Measurements from ENCODE around the gene BSPRY. TPM values are rescaled to one million over a fixed set of nuclear protein-coding genes. Genes with fewer than 3 reads are reported as not detected.

BSPRY gene
- polyA plus RNA-seq, 1 donor, result 9.5 TPM

DNA sequence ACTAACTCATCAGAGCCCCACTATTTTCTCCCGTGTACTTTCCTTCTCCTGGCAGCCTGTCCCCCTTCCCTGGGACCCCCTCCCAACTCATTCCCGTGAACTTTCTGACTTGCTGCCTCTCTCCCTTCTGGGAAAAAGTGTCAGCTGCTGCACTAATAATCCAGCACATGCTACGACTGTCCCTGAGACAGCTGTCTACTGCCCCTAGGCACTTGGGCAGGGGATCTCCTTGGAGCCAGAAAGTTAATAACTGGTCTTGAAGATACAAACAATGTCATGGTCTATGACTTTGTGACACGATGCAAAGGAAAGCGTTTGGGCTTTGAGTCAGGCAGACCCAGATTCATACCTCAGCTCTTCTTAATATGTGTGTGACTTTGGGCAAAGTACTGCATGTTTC lies 36.1 kb upstream of the BSPRY start:
- Histone ChIP-seq H3K4me1 (ENCODE audit: control insufficient read depth, insufficient read depth, low read length) (no peaks in the 10 kb centered on the region), H3K36me3 (ENCODE audit: control insufficient read depth, insufficient read depth, low read length) (peaks cover 10% of the 10 kb centered on the region), H3K4me3 (ENCODE audit: low read length) (no peak overlapping the region), H3K27ac (ENCODE audit: low read length) (no peak overlapping the region), H3K9me3 (ENCODE audit: control insufficient read depth, low read depth, low read length) (no peaks in the 10 kb centered on the region), H3K27me3 (ENCODE audit: control insufficient read depth, insufficient read depth, low read length) (no peaks in the 10 kb centered on the region)
- no peak for DNase-seq
- 92% methylated on average over 2 of the region's 5 CpGs for WGBS (ENCODE audit: insufficient coverage, low lambda C conversion rate)

DNA sequence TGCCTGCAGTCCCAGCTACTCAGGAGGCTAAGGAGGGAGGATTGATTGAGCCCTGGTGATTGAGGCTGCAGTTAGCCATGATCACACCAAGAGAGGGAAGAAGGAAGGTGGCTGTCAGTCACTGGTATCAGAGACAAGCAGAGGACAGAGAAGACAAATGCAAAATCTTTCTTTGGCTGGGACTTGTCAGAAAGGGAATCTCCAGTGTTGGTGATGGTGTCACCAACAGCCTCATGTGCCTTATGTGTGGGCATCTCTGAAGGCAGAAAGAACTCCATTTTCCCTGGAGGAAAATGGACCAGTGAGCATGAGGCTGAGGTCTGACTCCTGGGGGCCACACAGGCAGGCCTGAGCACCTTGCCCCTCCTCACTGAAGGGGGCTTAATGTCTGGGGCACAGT lies 34.1 kb upstream of the BSPRY start:
- peaks cover 20% of the 10 kb centered on the region for H3K36me3 ChIP-seq (ENCODE audit: control insufficient read depth, insufficient read depth, low read length)
- DNase-seq, result no peak
- H3K4me3 ChIP-seq (ENCODE audit: low read length), result no peak overlapping the region
- H3K9me3 ChIP-seq (ENCODE audit: control insufficient read depth, low read depth, low read length), result no peaks in the 10 kb centered on the region
- H3K27me3 ChIP-seq (ENCODE audit: control insufficient read depth, insufficient read depth, low read length), result no peaks in the 10 kb centered on the region
- H3K4me1 ChIP-seq (ENCODE audit: control insufficient read depth, insufficient read depth, low read length), result no peaks in the 10 kb centered on the region
- H3K27ac ChIP-seq (ENCODE audit: low read length), result no peak overlapping the region

DNA sequence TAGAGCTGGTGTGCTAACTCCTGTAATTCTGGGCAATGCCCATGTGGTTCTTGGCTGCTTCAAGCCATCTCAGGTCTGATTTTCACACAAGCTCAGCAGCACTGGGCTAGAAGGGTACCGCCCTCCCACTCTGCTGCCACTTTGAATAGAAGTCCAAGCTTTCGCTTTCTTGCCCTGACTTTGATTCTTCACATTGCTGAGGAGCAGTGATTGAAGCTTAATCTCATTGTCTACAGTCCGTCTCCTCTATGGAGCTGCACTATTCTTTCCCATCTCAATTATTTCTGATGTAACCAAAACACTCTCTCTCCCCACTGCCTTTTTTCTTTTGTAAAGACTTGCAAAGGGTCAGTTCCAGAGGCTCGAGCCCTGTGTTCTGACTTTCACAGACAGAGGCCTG lies 33.3 kb upstream of the BSPRY start:
- no peaks in the 10 kb centered on the region for H3K27me3 ChIP-seq (ENCODE audit: control insufficient read depth, insufficient read depth, low read length)
- no peak for DNase-seq
- no peak overlapping the region for H3K4me3 ChIP-seq (ENCODE audit: low read length)
- WGBS (ENCODE audit: insufficient coverage, low lambda C conversion rate), result 100% methylated on average over 2 of the region's 4 CpGs
- peaks cover 22% of the 10 kb centered on the region for H3K36me3 ChIP-seq (ENCODE audit: control insufficient read depth, insufficient read depth, low read length)
- H3K4me1 ChIP-seq (ENCODE audit: control insufficient read depth, insufficient read depth, low read length), result no peaks in the 10 kb centered on the region
- no peak overlapping the region for H3K27ac ChIP-seq (ENCODE audit: low read length)
- no peaks in the 10 kb centered on the region for H3K9me3 ChIP-seq (ENCODE audit: control insufficient read depth, low read depth, low read length)

DNA sequence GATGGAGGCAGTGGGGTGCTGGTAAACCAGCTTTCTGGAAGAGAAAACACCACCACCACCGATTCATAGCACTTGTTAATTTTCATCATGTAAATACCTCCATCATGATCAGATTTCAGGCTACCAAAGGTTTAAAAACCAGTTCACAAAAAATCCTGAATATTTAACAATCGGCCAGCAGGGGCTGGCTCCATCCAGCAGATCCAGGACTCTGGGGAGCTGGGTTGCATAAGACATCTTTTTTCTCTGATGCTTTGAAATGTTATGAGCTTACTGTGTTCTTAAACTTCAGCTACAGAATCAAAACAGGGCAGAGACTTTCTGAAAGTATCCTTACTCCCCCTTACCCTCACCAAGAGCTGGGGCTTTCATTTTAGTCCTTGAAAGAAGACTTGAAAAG lies 31.6 kb upstream of the BSPRY start:
- DNase-seq, result no peak
- Histone ChIP-seq H3K27me3 (ENCODE audit: control insufficient read depth, insufficient read depth, low read length) (no peaks in the 10 kb centered on the region), H3K4me3 (ENCODE audit: low read length) (no peak overlapping the region), H3K4me1 (ENCODE audit: control insufficient read depth, insufficient read depth, low read length) (no peaks in the 10 kb centered on the region), H3K36me3 (ENCODE audit: control insufficient read depth, insufficient read depth, low read length) (peaks cover 28% of the 10 kb centered on the region), H3K9me3 (ENCODE audit: control insufficient read depth, low read depth, low read length) (no peaks in the 10 kb centered on the region), H3K27ac (ENCODE audit: low read length) (no peak overlapping the region)
- no CpG with 5 or more reads among the region's 2 CpGs for WGBS (ENCODE audit: insufficient coverage, low lambda C conversion rate)

DNA sequence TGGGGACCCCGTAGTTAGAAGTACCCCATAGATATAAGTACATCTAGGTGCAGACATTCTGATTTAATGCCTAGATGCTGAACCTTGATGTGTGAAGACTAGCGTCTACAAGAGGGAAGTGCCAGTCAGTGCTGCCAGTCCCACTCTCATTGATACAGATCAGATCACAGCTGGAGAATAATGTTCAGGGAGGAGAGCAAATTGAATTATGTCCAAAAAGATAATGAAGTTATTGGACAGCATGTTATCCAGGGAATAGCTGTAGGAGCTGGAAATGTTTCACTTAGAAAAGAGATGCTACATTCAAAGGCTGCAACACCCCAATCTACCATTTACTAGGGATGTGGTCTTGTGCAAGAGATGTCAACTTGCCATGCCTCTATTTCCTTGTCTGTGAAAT lies 30.3 kb upstream of the BSPRY start:
- no CpG with 5 or more reads among the region's 2 CpGs for WGBS (ENCODE audit: insufficient coverage, low lambda C conversion rate)
- Histone ChIP-seq H3K9me3 (ENCODE audit: control insufficient read depth, low read depth, low read length) (no peaks in the 10 kb centered on the region), H3K4me1 (ENCODE audit: control insufficient read depth, insufficient read depth, low read length) (no peaks in the 10 kb centered on the region), H3K27me3 (ENCODE audit: control insufficient read depth, insufficient read depth, low read length) (no peaks in the 10 kb centered on the region), H3K27ac (ENCODE audit: low read length) (no peak overlapping the region), H3K4me3 (ENCODE audit: low read length) (no peak overlapping the region), H3K36me3 (ENCODE audit: control insufficient read depth, insufficient read depth, low read length) (peaks cover 28% of the 10 kb centered on the region)
- no peak for DNase-seq

DNA sequence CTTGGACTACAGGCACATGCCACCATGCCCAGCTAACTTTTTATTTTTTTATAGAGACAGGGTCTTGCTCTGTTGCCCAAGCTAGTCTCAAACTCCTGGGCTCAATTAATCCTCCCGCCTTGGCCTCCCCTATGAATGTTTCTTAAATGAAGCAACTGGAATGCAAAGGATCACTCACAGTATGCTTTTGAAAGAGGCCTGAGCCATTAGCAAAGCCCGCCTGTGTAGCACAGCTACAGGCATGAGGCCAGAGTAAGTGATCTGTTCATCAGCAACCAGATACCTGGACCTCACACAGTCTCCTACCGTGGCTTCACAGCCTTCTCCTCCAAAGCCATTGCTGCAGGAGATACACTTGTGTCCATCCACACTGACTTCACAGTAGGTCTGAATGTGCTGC lies 29.3 kb upstream of the BSPRY start:
- no peaks in the 10 kb centered on the region for H3K9me3 ChIP-seq (ENCODE audit: control insufficient read depth, low read depth, low read length)
- no CpG with 5 or more reads among the region's 3 CpGs for WGBS (ENCODE audit: insufficient coverage, low lambda C conversion rate)
- H3K27ac ChIP-seq (ENCODE audit: low read length), result no peak overlapping the region
- no peak for DNase-seq
- H3K4me3 ChIP-seq (ENCODE audit: low read length), result no peak overlapping the region
- H3K36me3 ChIP-seq (ENCODE audit: control insufficient read depth, insufficient read depth, low read length), result peaks cover 28% of the 10 kb centered on the region
- no peaks in the 10 kb centered on the region for H3K27me3 ChIP-seq (ENCODE audit: control insufficient read depth, insufficient read depth, low read length)
- no peaks in the 10 kb centered on the region for H3K4me1 ChIP-seq (ENCODE audit: control insufficient read depth, insufficient read depth, low read length)

DNA sequence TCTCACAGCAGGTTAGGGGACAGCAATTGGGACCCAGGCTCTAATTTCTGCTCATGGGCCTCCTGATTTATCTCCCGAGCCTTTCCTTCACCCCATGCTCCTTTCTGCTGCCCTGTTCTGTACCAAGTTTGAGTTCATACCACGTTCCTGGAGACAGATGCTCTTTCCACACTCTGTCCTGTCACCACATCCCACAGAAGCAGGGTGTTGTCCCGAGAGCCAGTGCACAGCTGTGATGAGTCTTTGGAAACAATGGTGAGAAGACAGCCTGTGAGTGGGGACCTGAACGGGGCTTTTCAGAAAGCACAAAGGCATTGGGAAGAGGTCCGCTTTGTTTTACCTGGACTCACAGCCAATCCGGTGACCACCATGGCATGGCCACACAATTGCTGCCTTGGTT lies 26.7 kb upstream of the BSPRY start:
- DNase-seq, result no peak
- no CpG with 5 or more reads among the region's 6 CpGs for WGBS (ENCODE audit: insufficient coverage, low lambda C conversion rate)
- H3K9me3 ChIP-seq (ENCODE audit: control insufficient read depth, low read depth, low read length), result no peaks in the 10 kb centered on the region
- H3K4me1 ChIP-seq (ENCODE audit: control insufficient read depth, insufficient read depth, low read length), result no peaks in the 10 kb centered on the region
- H3K27ac ChIP-seq (ENCODE audit: low read length), result no peak overlapping the region
- peaks cover 20% of the 10 kb centered on the region for H3K36me3 ChIP-seq (ENCODE audit: control insufficient read depth, insufficient read depth, low read length)
- no peak overlapping the region for H3K4me3 ChIP-seq (ENCODE audit: low read length)
- H3K27me3 ChIP-seq (ENCODE audit: control insufficient read depth, insufficient read depth, low read length), result no peaks in the 10 kb centered on the region

DNA sequence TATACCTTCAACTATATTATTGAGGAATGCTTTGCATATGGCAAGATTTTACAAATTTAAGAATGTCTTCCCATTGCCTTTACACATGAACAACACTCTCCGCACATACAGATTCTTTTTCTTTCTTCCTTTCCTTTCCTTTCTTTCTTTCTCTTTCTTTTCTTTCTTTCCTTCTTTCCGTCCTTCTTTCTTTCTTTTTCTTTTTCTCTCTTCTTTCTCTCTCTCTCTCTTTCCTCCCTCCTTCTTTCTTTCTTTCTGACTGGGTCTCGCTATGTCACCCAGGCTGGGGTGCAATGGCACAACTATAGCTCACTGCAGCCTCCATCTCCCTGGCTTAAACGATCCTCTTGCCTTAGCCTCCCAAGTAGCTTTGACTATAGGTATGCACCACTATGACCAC lies 23.1 kb upstream of the BSPRY start:
- no peaks in the 10 kb centered on the region for H3K4me1 ChIP-seq (ENCODE audit: control insufficient read depth, insufficient read depth, low read length)
- no peak overlapping the region for H3K4me3 ChIP-seq (ENCODE audit: low read length)
- H3K9me3 ChIP-seq (ENCODE audit: control insufficient read depth, low read depth, low read length), result no peaks in the 10 kb centered on the region
- 100% methylated on average over 3 of the region's 4 CpGs for WGBS (ENCODE audit: insufficient coverage, low lambda C conversion rate)
- H3K27ac ChIP-seq (ENCODE audit: low read length), result no peak overlapping the region
- no peaks in the 10 kb centered on the region for H3K27me3 ChIP-seq (ENCODE audit: control insufficient read depth, insufficient read depth, low read length)
- no peak for DNase-seq
- peaks cover 5% of the 10 kb centered on the region for H3K36me3 ChIP-seq (ENCODE audit: control insufficient read depth, insufficient read depth, low read length)

DNA sequence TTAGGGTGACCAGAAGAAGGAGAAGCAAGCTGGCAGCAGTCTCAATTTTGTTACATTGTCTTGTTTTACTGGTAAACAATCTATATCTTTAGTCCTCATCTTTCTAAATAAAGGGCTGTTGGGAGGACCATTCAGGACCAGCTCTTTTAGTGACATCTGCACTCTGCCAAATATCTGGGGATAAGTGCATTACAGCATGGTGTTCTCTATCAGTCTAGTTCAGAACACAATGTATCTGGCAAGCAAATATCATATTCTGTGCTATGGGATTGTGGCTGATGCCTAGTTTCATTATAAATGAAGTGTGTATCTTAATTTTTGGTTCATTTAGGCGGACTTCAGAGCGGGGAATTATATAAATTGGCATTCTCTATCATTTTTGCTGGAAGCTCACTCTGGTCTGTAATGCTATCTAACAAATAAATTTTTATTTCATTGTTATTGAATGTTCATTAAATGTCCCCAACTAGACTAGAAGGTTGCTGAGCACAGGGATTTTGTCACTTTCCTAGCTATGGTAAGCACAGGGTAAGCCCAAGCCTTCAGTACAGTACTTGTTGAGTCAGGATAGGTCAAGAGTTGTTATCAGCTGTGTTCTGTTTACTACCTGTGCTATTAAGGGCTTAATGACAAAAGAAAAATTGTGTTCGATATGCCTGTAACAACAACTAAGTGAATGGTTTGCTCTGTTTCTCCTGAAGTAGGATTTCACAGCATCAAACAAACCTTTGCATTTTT lies 21.1 kb upstream of the BSPRY start:
- H3K4me3 ChIP-seq (ENCODE audit: low read length), result no peak overlapping the region
- no CpG with 5 or more reads among the region's 3 CpGs for WGBS (ENCODE audit: insufficient coverage, low lambda C conversion rate)

DNA sequence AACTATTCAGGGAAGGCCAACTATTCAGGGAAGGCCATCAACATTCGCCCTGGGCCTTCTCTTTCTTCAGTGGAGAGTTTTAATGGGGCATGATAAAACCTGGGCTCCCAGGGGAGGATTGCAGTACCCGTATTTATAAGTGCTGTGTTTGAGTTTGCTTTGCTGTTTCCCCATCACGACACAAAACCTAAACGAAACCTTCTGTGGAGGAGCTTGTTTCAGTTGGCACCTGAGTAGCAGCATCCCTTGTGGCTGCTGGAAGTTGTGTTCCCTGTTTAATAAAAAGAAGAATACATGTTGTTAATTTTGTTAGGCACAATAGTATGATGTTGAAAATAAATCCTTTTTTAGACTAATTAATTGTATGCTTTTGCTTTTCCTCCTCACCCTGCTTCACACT lies 17.6 kb upstream of the BSPRY start:
- H3K9me3 ChIP-seq (ENCODE audit: control insufficient read depth, low read depth, low read length), result no peaks in the 10 kb centered on the region
- no peaks in the 10 kb centered on the region for H3K36me3 ChIP-seq (ENCODE audit: control insufficient read depth, insufficient read depth, low read length)
- no peaks in the 10 kb centered on the region for H3K27me3 ChIP-seq (ENCODE audit: control insufficient read depth, insufficient read depth, low read length)
- no peak overlapping the region for H3K4me3 ChIP-seq (ENCODE audit: low read length)
- DNase-seq, result no peak
- no peak overlapping the region for H3K27ac ChIP-seq (ENCODE audit: low read length)
- no peaks in the 10 kb centered on the region for H3K4me1 ChIP-seq (ENCODE audit: control insufficient read depth, insufficient read depth, low read length)
- no CpG with 5 or more reads among the region's 4 CpGs for WGBS (ENCODE audit: insufficient coverage, low lambda C conversion rate)

More for the DNA sequence above, 21.1 kb upstream of the BSPRY start:
- Histone ChIP-seq H3K36me3 (ENCODE audit: control insufficient read depth, insufficient read depth, low read length) (no peaks in the 10 kb centered on the region), H3K27ac (ENCODE audit: low read length) (no peak overlapping the region), H3K9me3 (ENCODE audit: control insufficient read depth, low read depth, low read length) (no peaks in the 10 kb centered on the region), H3K27me3 (ENCODE audit: control insufficient read depth, insufficient read depth, low read length) (no peaks in the 10 kb centered on the region), H3K4me1 (ENCODE audit: control insufficient read depth, insufficient read depth, low read length) (no peaks in the 10 kb centered on the region)
- DNase-seq, result no peak

DNA sequence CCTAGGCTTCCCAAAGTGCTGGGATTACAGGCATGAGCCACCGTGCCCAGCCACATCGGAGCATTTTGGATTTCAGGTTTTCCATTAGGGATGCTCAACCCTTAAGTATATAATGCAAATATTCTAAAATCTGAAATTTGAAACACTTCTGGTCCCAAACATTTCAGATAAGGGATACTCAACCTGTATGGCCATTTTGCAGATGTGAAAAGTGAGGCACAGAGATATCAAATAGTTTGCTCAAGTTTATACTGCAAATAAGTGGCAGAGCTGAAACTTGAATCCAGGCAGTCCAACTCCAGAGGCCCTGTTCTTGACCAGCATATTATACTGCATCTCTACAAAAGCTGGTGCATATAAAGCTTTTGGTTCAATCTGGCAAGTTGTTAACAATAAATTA lies 11.6 kb upstream of the BSPRY start:
- DNase-seq, result no peak
- no peaks in the 10 kb centered on the region for H3K9me3 ChIP-seq (ENCODE audit: control insufficient read depth, low read depth, low read length)
- H3K27me3 ChIP-seq (ENCODE audit: control insufficient read depth, insufficient read depth, low read length), result no peaks in the 10 kb centered on the region
- peaks cover 6% of the 10 kb centered on the region for H3K4me1 ChIP-seq (ENCODE audit: control insufficient read depth, insufficient read depth, low read length)
- H3K36me3 ChIP-seq (ENCODE audit: control insufficient read depth, insufficient read depth, low read length), result no peaks in the 10 kb centered on the region
- WGBS (ENCODE audit: insufficient coverage, low lambda C conversion rate), result no CpG with 5 or more reads among the region's 2 CpGs
- no peak overlapping the region for H3K4me3 ChIP-seq (ENCODE audit: low read length)
- H3K27ac ChIP-seq (ENCODE audit: low read length), result no peak overlapping the region

Data from large intestine (tissue), 3 donors.